ENCODE measurements around the gene IGFALS. TPM values are rescaled to one million over a fixed set of nuclear protein-coding genes. Genes with fewer than 3 reads are reported as not detected.
A peak's percentile ranks its signal among the peaks of the same experiment; 100 is the strongest.

IGFALS gene
- total RNA-seq, 3 donors from 2014 or later (not counting 1 experiment from before 2014, with no cell fraction given), result 0.47 to 1.1 (median 0.70) TPM

- peaks cover 10 to 17% of the 10 kb centered on the region in 2 donors for H3K4me1 Mint-ChIP-seq
- 93% methylated on average over 41 of the region's 41 CpGs for WGBS (ENCODE audit: insufficient coverage)
- Histone ChIP-seq H3K4me3 (ENCODE audit: low read length) (no peak overlapping the region), H3K9me3 (ENCODE audit: control insufficient read depth, insufficient read depth, low read length) (no peaks in the 10 kb centered on the region), H3K36me3 (ENCODE audit: control insufficient read depth, insufficient read depth, low read length) (peaks cover 42% of the 10 kb centered on the region), H3K4me1 (ENCODE audit: control insufficient read depth, insufficient read depth, low read length) (peaks cover 29% of the 10 kb centered on the region), H3K27me3 (ENCODE audit: control insufficient read depth, insufficient read depth, low read length) (no peaks in the 10 kb centered on the region), H3K27ac (ENCODE audit: low read length) (no peak overlapping the region)
- no peaks in the 10 kb centered on the region for H3K27me3 Mint-ChIP-seq (ENCODE audit: low read depth in 2 of 2)
- no peak for DNase-seq
- ATAC-seq, result no peak
- no peaks in the 10 kb centered on the region for H3K9me3 Mint-ChIP-seq
- TF ChIP-seq CTCF (IDR thresholded peaks at IDR 0.05), result no peak
- H3K36me3 Mint-ChIP-seq, result no peaks in the 10 kb centered on the region
- peak overlapping the region in 1 of 2 donors; percentile 70 for H3K27ac Mint-ChIP-seq
- intact Hi-C loops (cut with micrococcal nuclease), result no loop called here
- no peak overlapping the region for H3K4me3 Mint-ChIP-seq
Observed at GRCh38 chr16:1768061-1768766, 25.3 kb downstream of the IGFALS start.

- H3K27ac Mint-ChIP-seq, result no peak overlapping the region
Observed at GRCh38 chr16:1767116-1767994, 26.1 kb downstream of the IGFALS start.

GRCh38 chr16:1766701-1767100 is 26.8 kb downstream of the IGFALS start:
- Mint-ChIP-seq H3K27ac (no peak overlapping the region), H3K9me3 (no peaks in the 10 kb centered on the region), H3K4me1 (peaks cover 2 to 10% of the 10 kb centered on the region in 2 donors), H3K4me3 (no peak overlapping the region), H3K27me3 (ENCODE audit: low read depth in 2 of 2) (no peaks in the 10 kb centered on the region), H3K36me3 (no peaks in the 10 kb centered on the region)
- Histone ChIP-seq H3K4me1 (ENCODE audit: control insufficient read depth, insufficient read depth, low read length) (peaks cover 20% of the 10 kb centered on the region), H3K4me3 (ENCODE audit: low read length) (no peak overlapping the region), H3K9me3 (ENCODE audit: control insufficient read depth, insufficient read depth, low read length) (no peaks in the 10 kb centered on the region), H3K27ac (ENCODE audit: low read length) (no peak overlapping the region), H3K27me3 (ENCODE audit: control insufficient read depth, insufficient read depth, low read length) (no peaks in the 10 kb centered on the region), H3K36me3 (ENCODE audit: control insufficient read depth, insufficient read depth, low read length) (peaks cover 53% of the 10 kb centered on the region)
- ATAC-seq, result no peak
- DNase-seq, result no peak
- intact Hi-C loops (cut with micrococcal nuclease), result no loop called here
- no peak for TF ChIP-seq CTCF (IDR thresholded peaks at IDR 0.05)
- WGBS (ENCODE audit: insufficient coverage), result 96% methylated on average over 18 of the region's 18 CpGs

More at GRCh38 chr16:1767116-1767994, 26.1 kb downstream of the IGFALS start:
- H3K9me3 ChIP-seq (ENCODE audit: control insufficient read depth, insufficient read depth, low read length), result no peaks in the 10 kb centered on the region
- peak overlapping the region; percentile 21 for H3K4me3 Mint-ChIP-seq
- H3K27me3 Mint-ChIP-seq (ENCODE audit: low read depth in 2 of 2), result no peaks in the 10 kb centered on the region
- peaks cover 8 to 16% of the 10 kb centered on the region in 2 donors for H3K4me1 Mint-ChIP-seq
- no peaks in the 10 kb centered on the region for H3K27me3 ChIP-seq (ENCODE audit: control insufficient read depth, insufficient read depth, low read length)
- intact Hi-C loops (cut with micrococcal nuclease), result no loop called here
- no peak for DNase-seq
- no peak for TF ChIP-seq CTCF (IDR thresholded peaks at IDR 0.05)
- H3K27ac ChIP-seq (ENCODE audit: low read length), result no peak overlapping the region
- peaks cover 47% of the 10 kb centered on the region for H3K36me3 ChIP-seq (ENCODE audit: control insufficient read depth, insufficient read depth, low read length)
- peaks cover 27% of the 10 kb centered on the region for H3K4me1 ChIP-seq (ENCODE audit: control insufficient read depth, insufficient read depth, low read length)
- 92% methylated on average over 42 of the region's 42 CpGs for WGBS (ENCODE audit: insufficient coverage)
- no peak for ATAC-seq
- no peaks in the 10 kb centered on the region for H3K9me3 Mint-ChIP-seq
- H3K36me3 Mint-ChIP-seq, result no peaks in the 10 kb centered on the region
- H3K4me3 ChIP-seq (ENCODE audit: low read length), result no peak overlapping the region
